ENCODE results near the gene SMDT1.
A peak's percentile ranks its signal among the peaks of the same experiment; 100 is the strongest.
"Not testable (repeated sequence)": the region's sequence is repeated elsewhere in the genome, so short reads cannot be mapped to it uniquely, and the experiment has no call there.

The SMDT1 gene

DNA sequence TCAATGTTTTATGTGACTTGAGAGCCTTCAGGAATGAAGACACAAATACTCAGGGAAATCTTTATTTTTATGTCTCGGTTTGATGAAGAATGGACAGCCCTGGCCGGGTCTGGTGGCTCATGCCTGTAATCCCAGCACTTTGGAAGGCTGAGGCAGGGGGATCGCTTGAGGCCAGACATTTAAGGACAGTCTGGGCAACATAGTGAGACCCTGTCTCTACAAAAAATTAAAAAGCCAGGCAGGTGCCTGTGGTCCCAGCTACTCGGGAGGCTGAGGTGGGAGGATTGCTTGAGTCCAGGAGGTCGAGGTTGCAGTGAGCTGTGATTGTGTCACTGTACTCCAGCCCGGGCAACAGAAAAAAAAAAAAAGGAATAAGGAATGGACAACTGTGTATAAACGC lies 8.0 kb upstream of the SMDT1 start:
- DNase-seq = not testable (repeated sequence)

DNA sequence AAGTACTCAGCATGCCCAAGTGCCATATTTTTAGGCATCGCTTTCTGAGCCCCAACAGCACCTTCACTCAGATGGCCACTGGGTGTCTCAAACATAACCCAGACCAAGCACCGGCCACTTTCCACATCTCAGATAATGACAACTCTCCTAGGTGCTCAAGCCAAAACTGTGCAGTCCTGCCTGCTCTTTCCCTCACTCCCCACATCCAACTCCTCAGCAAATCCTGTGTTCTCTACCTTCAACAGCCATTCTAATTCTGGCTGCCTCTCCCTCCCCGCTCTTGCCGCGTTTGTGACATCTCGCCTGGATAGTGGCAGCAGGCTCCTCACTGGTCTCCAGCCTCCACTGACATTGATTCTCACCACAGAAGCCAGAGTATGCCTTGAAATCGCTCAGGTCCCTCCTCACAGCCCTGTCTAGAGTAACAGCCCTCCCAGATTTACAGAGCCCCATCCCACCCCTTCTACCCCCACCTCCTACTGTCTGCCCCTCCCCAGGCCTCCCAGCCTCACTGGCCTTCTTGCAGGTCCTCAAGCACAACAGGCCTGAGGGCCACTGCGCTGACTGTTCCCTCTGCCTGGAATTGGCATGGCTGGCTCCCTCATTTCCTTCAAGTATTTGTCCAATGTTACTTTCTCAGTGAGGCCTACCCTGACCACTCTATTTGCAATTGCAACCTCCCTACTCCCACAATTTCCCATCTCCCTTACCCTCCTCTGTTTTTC lies 6.7 kb upstream of the SMDT1 start:
- DNase-seq = no peak

DNA sequence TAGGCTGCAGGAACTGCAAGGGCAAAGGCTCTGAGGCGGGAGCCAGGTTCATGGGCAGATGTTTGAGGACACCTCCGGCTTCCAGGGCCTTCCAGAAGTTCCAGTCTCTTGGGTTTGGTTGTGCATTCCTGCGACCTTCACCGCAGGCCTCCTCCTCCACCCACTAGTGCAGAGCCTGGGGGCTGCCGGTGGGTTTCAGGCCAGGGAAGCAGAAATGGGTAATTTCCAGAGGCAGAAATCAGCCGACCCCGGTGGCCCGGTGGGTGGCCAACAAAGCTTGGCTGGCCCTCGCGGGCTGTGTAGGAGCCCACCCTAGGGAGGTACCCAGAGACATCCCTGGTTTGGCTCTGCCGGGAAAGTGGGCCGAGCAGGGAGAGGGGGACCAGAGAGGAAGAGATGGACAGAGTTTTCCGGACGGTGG lies 5.9 kb upstream of the SMDT1 start:
- no peak for DNase-seq

DNA sequence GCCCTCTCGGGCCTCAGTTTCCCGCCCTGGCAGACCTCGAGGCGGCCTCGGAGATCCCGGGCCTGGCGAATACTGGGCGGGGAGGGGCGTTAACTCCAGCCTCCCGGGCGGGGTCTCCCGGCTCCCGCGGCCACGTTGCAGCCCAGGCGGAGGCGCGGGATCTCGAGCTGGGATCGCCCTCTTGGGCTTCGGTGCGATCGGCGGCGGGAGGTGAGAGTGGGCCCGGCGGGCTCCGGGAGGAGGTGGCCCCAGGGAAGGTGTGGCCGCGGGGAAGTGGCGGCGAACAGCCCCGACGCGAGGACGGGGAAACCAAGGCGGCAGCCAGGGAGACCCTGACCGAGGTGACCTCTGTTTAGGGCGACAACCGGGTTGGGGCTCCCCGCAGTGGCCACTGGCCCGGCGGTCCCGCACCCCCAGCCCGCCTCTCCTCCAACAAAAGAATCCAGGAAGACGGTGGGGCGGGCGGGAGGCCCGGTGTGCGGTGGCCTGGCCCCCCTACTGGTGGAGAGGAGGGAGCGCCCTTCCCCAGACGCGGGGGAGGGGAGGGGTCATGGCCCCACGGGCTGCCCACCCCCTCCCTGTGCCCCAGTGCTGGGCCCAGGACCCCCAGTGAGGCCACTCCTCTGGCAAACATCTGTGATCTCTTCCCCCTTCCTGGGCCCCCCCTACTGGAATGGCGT lies 5.2 kb upstream of the SMDT1 start, which contains the start of gene PHETA2:
TSS of gene PHETA2 (plus strand) at position 117 of the 680 bp plus-strand sequence. CDS start 3,046 bp downstream, outside the sequence.
- DNase-seq = no peak

DNA sequence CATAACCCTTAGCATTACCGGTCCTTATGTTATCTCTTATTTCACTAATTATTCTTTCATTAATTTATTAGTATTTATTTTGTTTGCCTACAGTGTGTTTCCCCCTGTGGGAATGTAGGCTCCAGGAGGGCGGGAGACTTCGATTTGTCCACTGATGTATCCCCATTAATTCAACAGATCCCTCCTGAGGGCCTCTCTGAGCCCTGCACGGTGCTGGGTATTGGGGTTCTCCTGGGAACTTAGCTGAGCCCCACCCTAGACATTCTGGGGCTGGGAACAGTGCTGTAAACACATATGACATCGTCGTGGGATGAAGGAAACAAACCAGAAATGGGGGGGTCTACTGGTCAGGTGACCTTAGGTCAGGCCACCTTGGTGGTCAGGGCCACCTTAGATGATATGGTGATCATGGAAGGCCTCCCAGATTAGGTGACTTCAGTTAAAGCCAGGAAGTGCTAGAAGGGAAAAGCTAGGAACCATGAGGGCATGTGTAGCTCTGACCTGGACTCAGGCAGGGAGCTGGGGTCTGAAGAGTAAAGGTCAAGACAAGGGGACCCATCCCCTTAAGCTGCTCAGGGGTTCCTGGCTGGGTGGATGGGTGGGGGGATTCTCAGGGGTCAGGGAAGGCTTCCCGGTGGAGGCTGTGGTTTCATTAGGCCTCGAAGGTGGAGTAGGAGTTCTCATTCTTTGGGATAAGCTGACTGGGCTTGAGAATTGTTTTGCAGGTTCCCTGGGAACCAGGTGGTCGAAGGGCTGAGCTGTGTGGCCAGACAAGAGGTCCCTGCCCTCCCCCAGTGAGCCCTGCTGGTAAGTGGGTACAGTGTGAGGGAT lies 4.4 kb upstream of the SMDT1 start:
- DNase-seq = no peak

DNA sequence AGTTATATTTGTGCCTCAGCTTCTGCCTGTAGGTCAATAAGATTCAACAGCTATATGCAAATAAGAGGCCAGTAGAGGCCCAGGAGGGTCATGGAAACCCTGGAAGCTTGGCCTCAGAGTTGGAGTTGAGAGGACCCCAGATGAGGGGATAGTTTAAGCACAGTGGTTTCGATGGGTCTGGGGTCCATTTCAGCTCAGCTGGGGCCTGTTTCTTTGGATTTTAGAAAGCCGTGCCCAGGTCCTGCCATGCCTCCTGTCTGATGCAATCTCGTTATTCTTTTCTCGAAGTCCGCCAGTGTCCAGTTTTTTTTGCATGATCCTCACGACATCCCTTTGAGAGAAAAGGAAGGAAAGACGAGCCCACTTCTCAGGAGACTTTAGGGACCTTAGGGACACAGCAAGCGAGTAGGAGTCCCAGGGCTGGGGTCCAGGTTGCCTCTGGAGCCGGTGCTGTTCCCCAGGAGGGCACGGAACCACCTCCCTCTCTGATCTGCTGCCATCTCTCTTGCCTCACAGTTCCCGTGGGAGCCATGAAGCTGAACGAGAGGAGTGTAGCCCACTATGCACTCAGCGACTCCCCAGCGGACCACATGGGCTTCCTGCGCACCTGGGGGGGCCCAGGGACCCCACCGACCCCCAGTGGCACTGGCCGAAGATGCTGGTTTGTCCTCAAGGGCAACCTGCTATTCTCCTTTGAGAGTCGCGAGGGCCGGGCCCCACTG lies 2.6 kb upstream of the SMDT1 start:
- no peak for DNase-seq

DNA sequence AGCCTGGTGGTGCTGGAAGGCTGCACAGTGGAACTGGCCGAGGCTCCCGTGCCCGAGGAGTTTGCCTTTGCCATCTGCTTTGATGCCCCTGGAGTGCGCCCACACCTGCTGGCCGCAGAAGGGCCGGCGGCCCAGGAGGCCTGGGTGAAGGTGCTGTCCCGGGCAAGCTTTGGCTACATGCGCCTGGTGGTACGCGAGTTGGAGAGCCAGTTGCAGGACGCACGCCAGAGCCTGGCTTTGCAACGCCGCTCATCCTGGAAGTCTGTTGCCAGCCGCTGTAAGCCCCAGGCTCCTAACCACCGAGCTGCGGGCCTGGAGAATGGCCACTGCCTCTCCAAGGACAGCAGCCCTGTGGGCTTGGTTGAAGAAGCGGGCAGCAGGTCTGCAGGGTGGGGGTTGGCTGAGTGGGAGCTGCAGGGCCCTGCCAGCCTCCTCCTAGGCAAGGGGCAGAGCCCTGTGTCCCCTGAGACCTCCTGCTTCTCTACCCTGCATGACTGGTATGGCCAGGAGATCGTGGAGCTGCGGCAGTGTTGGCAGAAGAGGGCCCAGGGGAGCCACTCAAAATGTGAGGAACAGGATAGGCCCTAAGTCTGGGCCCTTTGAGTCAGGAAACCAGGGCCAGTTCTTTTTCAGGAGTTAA lies 1.9 kb upstream of the SMDT1 start:
- no peak for DNase-seq

DNA sequence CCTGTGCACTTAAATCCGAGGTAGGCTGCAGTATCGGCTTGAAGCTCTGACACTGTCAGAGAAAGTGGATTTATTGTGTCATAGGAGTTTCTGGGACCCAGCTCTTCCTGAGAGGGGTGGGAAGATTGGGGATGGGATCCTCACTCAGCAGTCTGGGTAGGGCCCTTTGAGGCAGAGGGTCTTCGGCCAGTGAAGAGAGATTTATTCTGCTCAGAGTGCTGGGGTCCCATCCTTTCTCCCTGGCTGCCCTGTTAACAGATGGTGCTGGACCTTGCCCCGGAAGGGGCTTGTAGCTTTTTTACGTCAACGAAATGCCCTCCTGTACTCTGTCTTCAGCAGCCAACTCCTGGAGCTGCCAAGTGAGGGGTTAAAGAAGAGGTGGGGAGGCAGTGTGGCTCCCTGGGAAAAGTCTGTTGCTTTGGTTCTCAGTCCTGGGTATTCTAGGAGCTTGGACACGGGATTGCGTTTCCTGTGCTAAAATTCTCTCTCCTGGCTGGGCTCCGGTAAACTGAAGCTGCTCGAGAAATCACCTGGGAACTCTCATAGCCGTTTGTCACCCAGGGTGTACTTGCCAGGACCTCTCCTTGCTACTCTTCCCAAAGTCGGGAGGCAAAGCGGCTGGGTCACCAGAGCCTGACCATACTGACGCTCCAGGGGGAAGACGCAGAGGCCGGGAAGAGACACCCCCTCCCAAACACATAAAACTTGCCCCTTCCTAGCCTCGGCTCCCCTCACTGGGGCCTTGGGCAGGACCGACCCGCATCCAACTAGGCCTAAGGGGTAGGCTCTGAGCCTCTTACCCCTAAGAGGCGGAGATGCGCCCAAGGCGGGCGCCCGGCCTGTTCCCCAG lies 806 bp upstream of the SMDT1 start:
- DNase-seq = no peak

DNA sequence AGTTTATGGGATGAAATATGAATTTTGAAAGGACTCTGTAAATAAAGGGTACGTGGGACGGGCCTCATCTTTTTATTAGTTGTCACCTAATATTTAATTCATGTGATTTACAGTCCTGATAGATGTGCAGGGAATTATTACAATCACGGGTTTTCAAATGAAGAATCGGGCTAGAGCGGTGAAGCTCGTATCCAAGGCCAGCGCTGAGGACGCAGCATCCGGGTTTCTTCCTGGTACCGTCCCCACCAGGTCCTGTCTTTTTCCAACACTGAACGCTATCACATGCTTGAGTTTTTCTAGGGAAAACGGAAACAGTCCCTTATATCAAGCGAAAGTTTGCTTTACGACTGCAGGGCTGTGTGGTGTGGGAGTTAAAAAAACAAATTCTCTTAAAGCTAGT lies 787 bp downstream of the SMDT1 start:
- no peak for DNase-seq

DNA sequence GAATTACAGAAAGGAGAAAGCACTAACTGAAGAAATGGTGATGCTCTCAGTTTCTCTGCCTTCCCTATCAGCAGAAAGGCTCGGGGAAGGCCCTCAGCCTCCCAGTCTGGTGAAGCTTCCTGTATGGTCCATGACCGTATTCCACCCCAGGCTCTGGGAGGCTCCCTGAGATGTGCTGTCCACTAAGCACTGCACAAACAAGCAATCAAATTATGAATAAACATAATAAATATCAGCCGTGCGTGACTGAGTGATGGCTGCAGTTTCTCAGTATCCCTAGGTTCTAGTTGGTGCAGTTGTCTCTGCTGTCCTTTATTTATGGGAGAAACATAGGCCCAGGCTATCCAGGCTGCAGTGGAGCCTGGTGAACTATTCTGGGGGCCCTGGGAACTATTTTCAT lies 3.6 kb downstream of the SMDT1 start:
- DNase-seq = no peak

DNA sequence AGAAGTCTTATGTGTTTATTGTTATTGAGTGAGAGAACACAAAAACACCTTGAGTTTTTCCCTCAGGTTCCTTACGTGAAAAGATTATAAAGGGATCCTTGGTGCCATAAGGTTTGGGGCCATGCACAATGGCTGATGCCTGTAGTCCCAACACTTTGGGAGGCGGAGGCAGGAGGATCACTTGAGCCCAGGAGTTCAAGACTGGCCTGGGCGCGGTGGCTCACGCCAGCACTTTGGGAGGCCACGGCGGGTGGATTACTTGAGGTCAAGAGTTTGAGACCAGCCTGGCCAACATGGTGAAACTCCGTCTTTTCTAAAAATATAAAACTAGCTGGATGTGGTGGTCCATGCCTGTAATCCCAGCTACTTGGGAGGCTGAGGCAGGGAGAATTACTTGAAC lies 5.4 kb downstream of the SMDT1 start:
- no peak for DNase-seq

DNA sequence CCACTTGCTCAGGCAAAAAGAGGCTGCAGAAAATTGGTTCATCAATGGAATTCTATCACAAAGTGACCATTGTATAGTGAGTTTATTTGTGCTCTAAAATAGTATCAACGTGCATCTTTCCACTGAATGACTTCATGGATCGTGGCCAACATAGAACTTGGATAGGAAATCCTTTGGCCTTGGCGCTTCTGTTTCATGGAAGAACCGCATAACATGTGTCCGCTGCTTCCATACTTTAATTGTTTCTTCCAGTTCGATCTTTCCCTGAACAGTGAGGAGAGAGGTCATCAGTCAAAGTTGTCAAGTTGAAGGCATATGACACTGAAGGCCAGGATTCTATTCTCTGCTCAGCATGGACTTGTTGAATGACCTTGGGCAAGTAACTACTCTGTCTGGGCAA lies 6.6 kb downstream of the SMDT1 start:
- no peak for DNase-seq

DNA sequence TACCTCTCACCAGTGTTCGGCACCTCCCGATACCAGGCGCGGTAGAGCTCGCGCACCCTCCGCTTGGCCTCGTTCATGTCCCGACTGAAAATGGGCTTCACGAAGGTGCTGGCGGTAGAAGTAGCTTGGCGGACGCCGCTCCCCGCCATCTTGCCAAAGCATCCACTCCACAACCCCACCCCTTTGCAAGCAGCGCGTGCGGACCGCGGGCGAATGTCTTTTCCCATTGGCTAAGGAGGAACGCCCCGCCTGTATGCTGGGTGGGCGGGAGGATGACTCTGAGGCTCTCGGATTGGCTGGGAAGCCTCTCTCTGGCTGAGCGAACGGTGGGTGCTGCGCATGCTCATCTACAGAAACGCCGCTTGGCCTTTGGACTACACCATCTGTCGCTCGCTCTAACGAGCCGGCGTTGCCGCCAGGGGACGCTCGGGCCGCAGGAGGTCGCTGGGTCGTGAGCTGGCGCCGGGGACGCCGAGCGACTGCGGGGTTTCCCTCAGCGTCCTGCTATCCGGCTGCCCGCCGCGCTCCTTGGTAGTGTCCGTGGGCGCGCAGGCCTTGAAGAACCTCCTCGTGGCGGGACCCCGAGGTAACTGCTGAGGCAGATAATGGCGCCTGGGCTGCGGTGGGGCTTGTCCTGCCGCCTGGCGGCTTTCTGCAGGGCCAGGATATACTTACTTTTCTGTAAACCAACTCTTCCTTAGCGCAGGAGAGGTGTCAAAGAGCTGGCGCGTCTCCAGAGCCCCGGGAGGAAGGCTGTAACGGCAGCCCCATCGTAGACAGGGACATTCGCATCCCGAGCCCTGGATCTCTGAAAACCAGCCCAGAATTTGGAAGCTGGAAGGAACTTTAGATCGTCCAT lies 11.3 kb downstream of the SMDT1 start, which contains the start of gene NDUFA6:
TSS of gene NDUFA6 (minus strand) at position 177 of the 859 bp plus-strand sequence. CDS start at position 149, 28 bp downstream.
- DNase-seq = peak; percentile 90

DNA sequence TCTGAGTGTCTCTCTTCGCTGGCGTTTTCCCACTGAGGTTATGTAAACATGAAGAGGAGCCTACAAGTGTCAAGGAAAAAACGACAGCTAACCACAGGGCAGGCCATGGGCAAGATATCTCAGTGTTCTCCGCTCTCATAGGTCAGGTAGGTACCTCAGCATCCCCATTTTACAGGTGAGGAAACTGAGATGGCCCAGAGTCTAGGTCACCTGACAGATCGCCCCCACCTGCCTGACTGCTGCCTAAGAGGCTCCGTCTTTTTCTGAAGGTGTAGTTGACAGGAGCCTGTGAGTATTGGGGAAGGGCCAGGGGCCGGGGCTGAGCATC lies 11.9 kb downstream of the SMDT1 start:
- no peak for DNase-seq

DNA sequence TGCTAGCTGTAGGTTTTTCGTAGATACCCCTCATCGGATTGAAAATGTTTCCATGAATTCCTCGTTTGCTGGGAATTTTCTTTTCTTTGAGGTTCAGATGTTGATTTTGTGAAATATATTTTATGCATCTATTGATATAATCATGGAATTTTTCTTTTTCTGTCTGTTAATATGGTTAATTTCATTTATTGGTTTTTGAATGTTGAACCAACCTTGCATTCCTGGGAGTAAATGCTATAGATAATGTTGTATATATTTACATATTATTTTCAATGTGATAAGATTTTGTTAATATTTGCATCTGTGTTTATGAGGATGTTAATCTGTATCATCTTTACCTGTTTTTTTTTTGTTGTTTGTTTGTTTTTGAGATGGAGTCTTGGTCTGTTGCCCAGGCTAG lies 21.7 kb downstream of the SMDT1 start:
- DNase-seq = no peak

DNA sequence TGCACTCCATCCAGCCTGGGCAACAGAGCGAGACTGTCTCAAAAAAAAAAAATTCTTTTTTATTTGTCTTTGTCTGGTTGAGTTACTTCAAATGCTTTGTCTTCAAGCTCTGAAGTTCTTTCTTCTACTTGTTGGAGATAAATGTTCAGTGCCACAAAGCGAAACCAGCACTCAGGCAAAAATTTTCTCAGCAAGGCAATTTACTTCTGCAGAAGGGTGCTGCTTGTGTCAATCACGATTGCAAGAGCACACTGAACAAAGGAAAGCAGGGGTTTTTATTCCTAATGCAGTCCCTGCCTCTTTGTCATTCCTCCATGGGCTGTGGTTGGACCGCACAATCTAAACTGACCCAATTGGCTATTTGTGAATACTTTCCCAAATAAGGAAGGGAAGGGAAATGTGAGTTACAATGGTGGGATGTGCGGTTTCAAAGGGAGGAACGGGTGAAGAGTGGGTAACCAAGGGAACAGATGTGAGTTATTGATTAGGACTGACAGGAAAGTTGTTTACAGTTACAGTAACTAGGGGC lies 24.9 kb downstream of the SMDT1 start:
- not testable (repeated sequence) for DNase-seq

DNA sequence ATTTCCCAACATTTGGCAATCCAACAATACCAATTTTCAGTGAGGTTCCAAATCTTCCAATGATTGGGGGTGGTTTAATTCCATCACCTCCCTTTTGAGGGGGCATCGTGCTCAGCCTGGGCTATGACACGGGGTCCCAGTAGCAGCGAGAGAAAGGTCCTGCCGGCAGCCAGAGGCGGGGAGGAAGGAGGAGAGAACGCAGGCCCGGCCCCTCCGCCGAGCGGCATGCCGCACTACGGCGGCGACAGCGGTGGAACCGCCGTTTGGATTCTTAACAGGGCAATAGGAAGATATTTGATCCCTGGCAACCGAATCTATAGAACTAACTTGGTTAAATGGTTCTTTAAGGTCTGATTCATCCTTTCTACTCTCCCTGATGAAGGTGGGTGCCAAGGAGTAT lies 29.3 kb downstream of the SMDT1 start:
- no peak for DNase-seq

DNA sequence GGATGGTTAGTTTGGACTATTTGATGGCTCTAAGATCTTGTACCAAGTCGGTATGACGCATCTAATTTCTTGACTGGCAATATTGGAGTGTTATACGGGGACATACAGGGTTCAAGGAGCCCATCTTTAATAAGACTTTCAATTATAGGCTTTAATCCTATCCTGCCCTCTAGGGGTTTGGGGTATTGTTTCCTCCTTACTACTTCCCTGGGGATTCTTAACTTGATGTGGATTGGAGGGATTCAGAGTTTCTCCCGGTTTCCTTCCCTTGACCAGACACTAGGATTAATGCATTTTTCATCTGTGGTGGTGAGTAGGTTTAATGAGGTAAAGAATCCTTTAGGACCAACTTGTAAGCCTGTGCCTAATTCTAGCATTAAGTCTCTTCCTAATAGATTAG lies 32.3 kb downstream of the SMDT1 start:
- DNase-seq = no peak

DNA sequence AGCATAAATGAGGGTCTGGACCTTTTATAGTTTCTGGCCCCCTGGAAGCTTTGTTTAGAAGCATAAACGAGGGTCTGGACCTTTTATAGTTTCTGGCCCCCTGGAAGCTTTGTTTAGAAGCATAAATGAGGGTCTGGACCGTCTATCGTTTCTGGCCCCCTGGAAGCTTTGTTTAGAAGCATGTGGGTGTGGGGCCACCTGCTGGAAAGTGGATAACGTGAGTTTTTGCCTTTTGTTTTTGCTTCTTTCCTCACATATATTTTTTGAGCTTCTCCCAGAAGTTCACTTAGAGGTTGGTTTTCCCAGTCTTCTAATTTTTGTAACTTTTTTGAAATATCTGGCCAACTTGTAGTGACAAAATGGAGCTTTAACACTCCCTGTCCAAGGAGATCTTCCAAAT lies 33.3 kb downstream of the SMDT1 start:
- not testable (repeated sequence) for DNase-seq

DNA sequence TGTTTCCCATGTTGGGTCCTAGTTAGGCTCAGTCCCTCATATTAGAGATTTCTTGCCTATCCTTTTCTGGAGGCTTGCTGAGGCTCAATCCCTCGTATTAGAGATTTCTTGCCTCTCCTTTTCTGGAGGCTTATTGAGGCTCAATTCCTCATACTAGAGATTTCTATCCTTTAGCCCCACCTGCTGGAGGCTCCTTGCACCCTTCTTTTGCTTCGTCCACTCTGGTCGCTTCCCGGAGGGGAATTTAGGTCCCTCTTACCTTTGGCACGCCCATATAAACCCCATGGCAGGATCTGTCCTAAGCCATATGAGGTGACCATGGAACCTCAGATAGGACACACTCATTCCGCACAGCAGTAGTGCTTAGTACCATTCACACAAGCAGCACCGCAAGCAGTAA lies 35.2 kb downstream of the SMDT1 start:
- no peak for DNase-seq

Measured in NCI-H2081 treated with DMSO at 0.1 percent for 48 hours (cell line).